Right atrium auricular region (tissue), 2 donors: ENCODE measurements around the gene DENR. TPM values are rescaled to one million over a fixed set of nuclear protein-coding genes. Genes with fewer than 3 reads are reported as not detected.
"Not testable (repeated sequence)": the region's sequence is repeated elsewhere in the genome, so short reads cannot be mapped to it uniquely, and the experiment has no call there.

ENCODE experiments used
- DNase-seq: peaks from one replicate; pipeline ENCODE4 v3.0.0-alpha.2; 2019; ENCODE audit warnings: low spot score
- H3K27ac ChIP-seq, 2 donors: fragments of 200-600 bp; sonication (generic); 1 replicate in 1 of 2; 2 replicates in 1 of 2; pipeline ENCODE4 v1.5.1; 2016 to 2019
- H3K27me3 ChIP-seq, 2 donors: fragments of 200-600 bp; sonication (generic); one replicate each; pipeline versions ENCODE4 v1.5.1 to v1.6.0; 2017 to 2019
- H3K36me3 ChIP-seq: fragments of 200-600 bp; sonication (generic); one replicate; pipeline ENCODE4 v1.5.1; 2016
- H3K4me1 ChIP-seq, 2 donors: fragments of 200-600 bp; sonication (generic); one replicate each; pipeline versions ENCODE4 v1.5.1 to v1.6.0; 2017 to 2019
- H3K4me3 ChIP-seq, 2 donors: fragments of 200-600 bp; sonication (generic); 1 replicate in 1 of 2; 2 replicates in 1 of 2; pipeline ENCODE4 v1.5.1; 2017 to 2019; ENCODE audit warnings: mild to moderate bottlenecking in 1 of 2, moderate library complexity in 1 of 2
- H3K9me3 ChIP-seq, 2 donors: fragments of 200-600 bp; sonication (generic); one replicate each; pipeline ENCODE4 v1.5.1; 2019
- CTCF ChIP-seq, 2 donors: fragments of 200-600 bp; sonication (generic); IDR thresholded peaks; one replicate each; pipeline ENCODE4 v1.5.1; 2019; ENCODE audit warnings: antibody characterized with exemption in 2 of 2
- total RNA-seq, 2 donors: library from RNA; depleted of rRNA; stranded (reverse); fragments of >200 nt; gene quantifications; one replicate each; pipeline ENCODE4 v1.1.0, GENCODE V29; 2016

The DENR gene
- total RNA-seq: 10 to 100 TPM; 14.7 to 16.1 TPM

- peak; percentile 98 for DNase-seq
- H3K36me3 ChIP-seq: peaks cover 28% of the 10 kb centered on the region
- TF ChIP-seq CTCF (IDR thresholded peaks at IDR 0.05): peak; percentile 23 to 88
- peaks cover 0 to 17% of the 10 kb centered on the region in 2 donors for H3K4me1 ChIP-seq
- H3K9me3 ChIP-seq: no peaks in the 10 kb centered on the region
- H3K27ac ChIP-seq: peak within 1 kb of the TSS; percentile 79 to 83
- H3K27me3 ChIP-seq: no peaks in the 10 kb centered on the region
- H3K4me3 ChIP-seq: peak within 1 kb of the TSS; percentile 85 to 91
Measured at GRCh38 chr12:122752464-122753318, at the start of gene DENR. DENR (plus strand) TSS chr12:122752824; CDS start chr12:122753702, 878 bp downstream.

- not testable (repeated sequence) for H3K27me3 ChIP-seq, H3K4me1 ChIP-seq, H3K36me3 ChIP-seq, H3K9me3 ChIP-seq, H3K27ac ChIP-seq, H3K4me3 ChIP-seq, DNase-seq
Measured at GRCh38 chr12:122702890-122703611, 49.6 kb upstream of the DENR start, which contains the start of gene HCAR2. HCAR2 (minus strand) TSS chr12:122703357; CDS start chr12:122703283, 74 bp downstream.

GRCh38 chr12:122703841-122704240 lies 48.8 kb upstream of the DENR start:
- H3K4me3 ChIP-seq, H3K9me3 ChIP-seq, H3K36me3 ChIP-seq, H3K27me3 ChIP-seq, H3K27ac ChIP-seq, DNase-seq, H3K4me1 ChIP-seq: not testable (repeated sequence)

- not testable (repeated sequence) for H3K9me3 ChIP-seq, H3K4me3 ChIP-seq, H3K36me3 ChIP-seq, H3K27me3 ChIP-seq, H3K27ac ChIP-seq, DNase-seq, H3K4me1 ChIP-seq
Measured at GRCh38 chr12:122709287-122709686, 43.3 kb upstream of the DENR start.

- H3K4me3 ChIP-seq, H3K27me3 ChIP-seq, DNase-seq, H3K27ac ChIP-seq, H3K9me3 ChIP-seq, H3K36me3 ChIP-seq, H3K4me1 ChIP-seq: not testable (repeated sequence)
Measured at GRCh38 chr12:122710341-122710740, 42.3 kb upstream of the DENR start.

- not testable (repeated sequence) for H3K4me1 ChIP-seq, H3K36me3 ChIP-seq, DNase-seq, H3K27me3 ChIP-seq, H3K9me3 ChIP-seq, H3K4me3 ChIP-seq, H3K27ac ChIP-seq
Measured at GRCh38 chr12:122711266-122711665, 41.4 kb upstream of the DENR start.

GRCh38 chr12:122713491-122714188 lies 39.0 kb upstream of the DENR start:
- not testable (repeated sequence) for H3K4me1 ChIP-seq, H3K27me3 ChIP-seq, H3K9me3 ChIP-seq, DNase-seq, H3K36me3 ChIP-seq, H3K4me3 ChIP-seq, H3K27ac ChIP-seq

GRCh38 chr12:122715211-122715610 lies 37.4 kb upstream of the DENR start:
- not testable (repeated sequence) for H3K4me1 ChIP-seq, DNase-seq, H3K27ac ChIP-seq, H3K4me3 ChIP-seq, H3K27me3 ChIP-seq, H3K9me3 ChIP-seq, H3K36me3 ChIP-seq

- not testable (repeated sequence) for H3K27me3 ChIP-seq, H3K4me1 ChIP-seq, H3K4me3 ChIP-seq, H3K36me3 ChIP-seq, H3K27ac ChIP-seq, H3K9me3 ChIP-seq, DNase-seq
Measured at GRCh38 chr12:122716658-122717057, 36.0 kb upstream of the DENR start, which contains the start of gene HCAR3. HCAR3 (minus strand) TSS chr12:122716811; CDS start chr12:122716737, 74 bp downstream.
